GM12874 (cell line): ENCODE results near the gene DLG2.

Experiments
- TF ChIP-seq, protein P1 (sequence below): IDR thresholded peaks from 2 replicates; pipeline ENCODE4 v1.5.1; 2011; ENCODE audit warnings: low read depth, mild to moderate bottlenecking, control low read depth, low read length, moderate library complexity; ENCODE audit not compliant: insufficient read depth

DLG2 gene

DNA sequence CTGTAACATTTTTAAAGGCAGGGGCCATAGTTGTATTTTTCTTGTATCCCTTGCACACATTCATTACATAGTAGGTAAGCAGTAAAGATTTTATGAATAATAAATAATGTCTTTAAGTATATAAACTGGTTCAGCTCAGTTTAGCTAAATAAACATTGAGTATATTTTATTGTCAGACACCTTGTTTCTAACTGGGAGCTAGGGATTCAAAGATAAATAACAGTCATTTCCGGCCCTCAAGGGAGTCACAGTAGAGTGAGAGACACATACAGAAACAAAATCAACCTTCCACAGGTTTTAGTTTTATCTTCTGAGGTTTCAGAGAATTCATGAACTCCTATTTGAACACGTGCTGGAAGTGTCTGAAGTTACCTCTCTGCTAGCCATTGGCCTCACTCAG, 760.2 kb downstream of the DLG2 start:
- TF ChIP-seq, protein P1, sequence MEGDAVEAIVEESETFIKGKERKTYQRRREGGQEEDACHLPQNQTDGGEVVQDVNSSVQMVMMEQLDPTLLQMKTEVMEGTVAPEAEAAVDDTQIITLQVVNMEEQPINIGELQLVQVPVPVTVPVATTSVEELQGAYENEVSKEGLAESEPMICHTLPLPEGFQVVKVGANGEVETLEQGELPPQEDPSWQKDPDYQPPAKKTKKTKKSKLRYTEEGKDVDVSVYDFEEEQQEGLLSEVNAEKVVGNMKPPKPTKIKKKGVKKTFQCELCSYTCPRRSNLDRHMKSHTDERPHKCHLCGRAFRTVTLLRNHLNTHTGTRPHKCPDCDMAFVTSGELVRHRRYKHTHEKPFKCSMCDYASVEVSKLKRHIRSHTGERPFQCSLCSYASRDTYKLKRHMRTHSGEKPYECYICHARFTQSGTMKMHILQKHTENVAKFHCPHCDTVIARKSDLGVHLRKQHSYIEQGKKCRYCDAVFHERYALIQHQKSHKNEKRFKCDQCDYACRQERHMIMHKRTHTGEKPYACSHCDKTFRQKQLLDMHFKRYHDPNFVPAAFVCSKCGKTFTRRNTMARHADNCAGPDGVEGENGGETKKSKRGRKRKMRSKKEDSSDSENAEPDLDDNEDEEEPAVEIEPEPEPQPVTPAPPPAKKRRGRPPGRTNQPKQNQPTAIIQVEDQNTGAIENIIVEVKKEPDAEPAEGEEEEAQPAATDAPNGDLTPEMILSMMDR, result no peak

DNA sequence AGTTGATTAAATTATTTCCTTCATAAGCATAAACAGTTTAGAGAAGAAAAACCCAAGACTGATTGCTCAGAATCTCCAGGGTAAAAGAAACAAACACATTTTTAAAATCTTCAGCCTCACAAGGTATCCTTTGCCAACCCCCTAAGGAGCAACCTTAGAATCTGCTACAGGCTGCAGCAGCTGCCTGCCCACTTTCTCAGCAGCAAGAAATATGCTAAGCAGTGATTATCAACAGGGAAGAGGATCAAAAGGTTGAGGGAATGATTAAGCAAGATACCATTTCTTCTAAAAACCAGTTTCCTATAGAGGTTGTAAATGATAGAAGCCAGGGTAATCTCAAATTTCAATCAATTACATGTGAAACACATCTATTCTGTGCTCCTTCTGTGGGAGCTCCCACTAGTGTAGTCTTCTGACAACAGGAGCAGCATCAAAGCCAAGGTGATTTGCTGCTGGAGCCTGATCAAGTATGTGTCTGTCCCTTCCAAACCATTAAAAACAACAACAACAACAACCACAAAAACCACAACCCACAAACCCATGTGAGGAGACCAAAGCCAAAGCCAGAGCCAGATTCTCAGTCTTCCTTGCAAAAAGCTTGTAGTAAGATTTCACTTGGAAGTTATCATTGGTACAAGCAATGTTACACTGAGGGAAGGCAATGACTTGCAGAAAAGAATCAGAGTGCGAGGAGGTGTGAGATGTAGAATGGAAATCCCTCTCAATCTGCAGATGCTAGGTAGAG, 761.2 kb downstream of the DLG2 start:
- TF ChIP-seq, protein P1, result no peak

DNA sequence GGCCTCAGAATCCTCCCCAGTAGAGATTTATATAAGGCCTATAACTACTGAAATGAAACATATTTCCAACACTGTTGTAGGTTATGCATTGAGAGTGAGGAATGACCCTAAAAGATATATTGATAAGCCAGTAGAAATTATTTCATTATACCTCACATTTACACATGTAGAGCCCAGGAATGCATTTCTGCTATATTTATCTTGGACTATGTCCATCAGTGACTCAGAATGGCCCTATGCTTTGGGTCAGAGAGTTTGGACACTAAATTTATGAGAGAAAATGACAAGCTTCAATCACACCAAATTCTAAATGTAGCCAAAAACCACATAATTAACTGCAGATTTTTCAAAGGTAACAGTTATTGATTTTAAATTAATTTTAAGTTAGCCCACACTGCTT, 761.9 kb downstream of the DLG2 start:
- TF ChIP-seq, protein P1, result no peak

DNA sequence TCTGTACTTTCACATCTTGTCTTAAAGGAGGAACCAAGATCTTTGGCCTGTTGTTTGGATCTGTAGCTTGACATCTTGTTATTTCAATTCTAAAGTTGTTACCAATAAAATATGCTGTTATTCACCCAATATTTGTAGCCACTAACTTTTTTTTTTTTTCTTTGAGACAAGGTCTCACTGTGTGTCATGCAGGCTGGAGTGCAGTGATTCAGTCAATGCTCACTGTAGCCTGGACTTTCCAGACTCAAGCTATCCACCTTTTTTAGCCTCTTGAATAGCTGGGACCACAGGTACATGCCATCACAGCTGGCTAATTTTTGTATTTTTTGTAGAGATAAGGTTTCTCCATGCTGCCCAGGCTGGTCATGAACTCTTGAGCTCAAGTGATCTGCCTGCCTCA, 769.4 kb downstream of the DLG2 start:
- TF ChIP-seq, protein P1, result no peak

DNA sequence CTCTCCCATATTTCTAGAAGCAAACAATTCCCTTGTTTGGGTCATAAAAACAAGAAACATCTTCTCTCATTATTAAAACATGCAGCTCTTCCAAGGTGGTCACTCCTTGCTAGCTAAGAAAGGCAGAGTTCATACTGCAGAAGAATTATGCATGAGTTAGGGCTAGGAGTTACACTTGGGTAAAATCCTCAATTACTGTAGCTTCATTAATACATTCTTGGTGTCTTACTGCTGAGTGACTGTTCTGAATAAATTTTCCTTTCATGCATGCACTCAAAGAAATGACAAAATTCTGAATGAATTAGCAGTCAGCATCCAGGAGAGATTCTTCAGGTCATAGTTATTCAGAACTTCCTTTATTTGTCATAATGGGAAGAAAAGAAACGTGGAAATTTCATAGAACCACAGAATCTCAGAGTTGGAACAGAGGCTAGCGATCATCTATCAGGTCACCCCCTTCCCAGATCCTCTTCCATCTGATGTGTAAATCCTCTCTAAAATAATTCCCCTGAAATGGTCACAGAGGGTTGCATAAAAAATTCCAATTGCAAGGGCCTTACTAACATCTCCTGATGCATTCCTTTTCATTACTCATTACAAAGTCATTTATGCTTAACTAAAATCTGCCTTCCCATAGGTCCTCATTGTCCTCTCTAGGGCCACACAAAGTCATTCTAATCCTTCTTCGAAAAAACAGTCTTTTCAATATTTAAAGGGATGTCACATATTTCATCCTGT, 771.5 kb downstream of the DLG2 start:
- TF ChIP-seq, protein P1, result no peak

DNA sequence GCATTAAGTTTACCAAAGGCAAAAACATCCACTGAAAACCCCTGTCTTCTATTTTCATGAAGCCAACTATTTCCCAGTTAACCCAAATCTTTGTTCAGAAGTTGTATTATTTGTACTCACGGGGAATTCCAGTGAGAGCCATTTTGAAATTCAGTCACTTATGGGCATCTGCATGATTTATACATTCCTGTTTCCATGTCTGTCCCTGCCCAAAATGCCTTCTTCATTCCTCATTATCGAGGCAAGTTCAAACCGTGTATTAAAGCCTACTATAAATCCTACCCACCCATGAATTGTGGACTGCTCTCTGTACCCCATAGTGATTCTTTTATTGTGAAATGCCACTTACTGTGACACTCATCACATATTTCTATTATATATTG, 772.7 kb downstream of the DLG2 start:
- TF ChIP-seq, protein P1, result no peak

DNA sequence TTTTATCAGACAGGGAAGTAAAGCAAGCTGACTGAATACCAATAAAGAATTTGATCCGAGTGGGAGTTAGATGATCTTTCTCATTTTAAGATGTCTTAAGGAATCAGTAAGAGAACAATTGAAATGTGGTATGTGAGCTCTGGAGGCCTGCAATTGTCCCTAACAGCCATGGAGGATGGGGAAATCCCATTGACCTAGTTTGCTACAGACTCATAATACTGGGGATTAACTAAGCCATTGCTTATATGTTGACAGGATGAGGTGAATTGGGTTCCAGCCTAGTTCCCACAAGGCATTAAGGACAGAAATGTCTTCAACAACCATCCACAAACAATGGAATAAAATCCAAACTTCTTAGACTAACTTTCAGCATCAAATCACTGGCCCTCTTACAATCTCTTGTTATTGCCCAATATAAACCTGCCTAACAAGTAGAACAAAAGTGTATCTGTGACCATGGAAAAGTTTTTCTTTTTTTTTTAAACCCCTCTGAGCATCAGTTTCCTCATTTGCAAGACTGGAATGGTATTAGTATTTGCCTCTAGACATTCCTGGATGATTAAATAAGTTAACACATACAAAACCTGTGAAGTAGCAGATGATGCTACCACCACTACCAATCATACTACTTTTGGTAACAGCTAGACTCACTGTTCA, 773.2 kb downstream of the DLG2 start:
- TF ChIP-seq, protein P1, result no peak
